ENCODE data around the gene SINHCAF. TPM values are rescaled to one million over a fixed set of nuclear protein-coding genes. Genes with fewer than 3 reads are reported as not detected.
A peak's percentile ranks its signal among the peaks of the same experiment; 100 is the strongest.
"Not testable (repeated sequence)": the region's sequence is repeated elsewhere in the genome, so short reads cannot be mapped to it uniquely, and the experiment has no call there.

SINHCAF gene
- total RNA-seq, 1 donor from 2014 or later: 231 TPM

DNA sequence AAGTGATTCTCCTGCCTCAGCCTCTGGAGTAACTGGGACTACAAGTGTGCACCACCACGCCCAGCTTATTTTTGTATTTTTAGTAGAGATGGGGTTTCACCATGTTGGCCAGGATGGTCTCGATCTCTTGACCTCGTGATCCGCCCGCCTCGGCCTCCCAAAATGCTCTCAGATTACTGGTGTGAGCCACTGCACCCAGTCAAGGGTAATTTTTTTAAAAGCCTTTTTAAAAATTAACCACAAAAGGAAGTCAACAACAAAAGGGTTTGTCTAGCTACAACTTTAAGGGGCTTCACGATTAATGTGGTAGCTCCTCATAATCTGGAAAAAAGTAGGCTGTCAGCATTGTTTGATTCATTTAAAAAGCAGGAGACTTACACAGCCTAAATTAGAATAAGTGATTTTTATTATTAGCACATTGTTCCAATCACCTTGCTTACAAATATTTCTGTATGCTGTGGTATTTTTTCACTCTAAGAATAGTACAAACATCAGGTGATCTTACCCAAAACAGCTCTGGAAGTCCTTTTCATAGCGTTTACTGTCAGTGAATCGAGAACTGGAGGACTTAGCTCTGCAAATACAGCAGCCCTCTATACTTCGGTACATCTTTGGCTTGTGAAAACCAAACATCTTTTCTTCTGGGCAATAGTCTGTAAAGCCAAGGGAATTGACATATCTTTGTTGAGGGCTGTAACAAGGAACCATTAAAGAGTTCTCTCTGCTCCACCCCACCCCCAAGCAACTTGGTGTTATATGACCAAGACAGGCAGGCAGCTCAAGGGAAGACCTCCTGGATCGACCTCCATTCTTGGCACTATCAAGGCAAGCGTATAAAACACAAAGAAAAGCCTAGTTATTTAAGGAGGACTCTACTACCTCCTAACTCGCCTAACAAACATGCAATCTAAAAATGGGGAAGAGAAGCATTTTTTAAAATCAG lies 28.1 kb downstream of the SINHCAF start:
- peak overlapping the region; percentile 73 for H3K27ac Mint-ChIP-seq
- intact Hi-C loops (cut with micrococcal nuclease): no loop called here
- H3K27me3 Mint-ChIP-seq (ENCODE audit: low read depth): no peaks in the 10 kb centered on the region
- H3K9me3 Mint-ChIP-seq: no peaks in the 10 kb centered on the region
- DNase-seq (ENCODE audit: low spot score): no peak
- peaks cover 26% of the 10 kb centered on the region for H3K4me1 Mint-ChIP-seq (ENCODE audit: low read depth)
- H3K4me3 Mint-ChIP-seq (ENCODE audit: low read depth): no peak overlapping the region
- H3K36me3 Mint-ChIP-seq (ENCODE audit: low read depth): peaks cover 83% of the 10 kb centered on the region

DNA sequence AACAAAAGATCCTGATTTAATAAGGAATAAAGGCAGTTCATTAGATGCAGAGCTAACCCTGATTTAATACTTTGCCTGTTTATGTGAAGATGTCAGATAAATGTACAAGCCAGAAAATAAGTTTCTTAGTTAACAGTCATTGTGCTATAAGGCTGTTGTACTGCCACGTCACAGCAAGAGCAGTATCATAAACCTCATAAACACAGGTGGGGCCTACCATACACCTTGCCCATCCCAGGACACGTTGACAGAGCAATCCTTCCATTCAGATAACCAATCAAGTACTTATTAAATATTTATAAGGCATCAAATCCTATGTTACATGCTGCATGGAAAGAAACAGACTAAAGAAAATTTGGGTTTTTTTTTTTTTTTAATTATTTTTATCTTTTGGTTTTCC lies 36.5 kb downstream of the SINHCAF start:
- H3K4me1 Mint-ChIP-seq (ENCODE audit: low read depth): peaks cover 12% of the 10 kb centered on the region
- no peaks in the 10 kb centered on the region for H3K9me3 Mint-ChIP-seq

DNA sequence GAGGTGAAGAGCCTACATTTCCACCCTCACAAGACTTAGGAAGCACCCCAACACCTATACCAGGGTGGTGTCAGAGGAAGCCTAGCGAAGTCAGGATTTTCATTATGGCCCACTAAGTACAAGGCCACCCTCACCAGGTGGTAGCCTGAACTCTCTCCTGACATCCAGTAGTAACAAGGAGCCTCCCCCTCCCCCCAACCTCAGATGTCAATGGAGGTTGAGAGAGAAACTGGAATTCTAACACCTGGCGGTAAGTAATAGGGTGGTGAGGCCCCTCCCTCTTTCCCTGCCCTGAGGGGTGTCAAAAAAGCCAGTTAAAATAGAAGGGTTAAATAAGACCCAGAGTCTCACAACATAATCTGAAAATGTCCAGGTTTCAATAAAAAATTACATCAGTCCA lies 37.6 kb downstream of the SINHCAF start:
- Mint-ChIP-seq H3K36me3 (ENCODE audit: low read depth) (peaks cover 85% of the 10 kb centered on the region), H3K4me3 (ENCODE audit: low read depth) (no peak overlapping the region), H3K27ac (no peak overlapping the region), H3K4me1 (ENCODE audit: low read depth) (peaks cover 7% of the 10 kb centered on the region), H3K9me3 (no peaks in the 10 kb centered on the region), H3K27me3 (ENCODE audit: low read depth) (no peaks in the 10 kb centered on the region)
- intact Hi-C loops (cut with micrococcal nuclease): loop anchor here (5.0 kb wide), 1 partner anchor 39 kb away; the partner anchor contains the start of gene SINHCAF
- no peak for DNase-seq (ENCODE audit: low spot score)

More for the DNA sequence above, 36.5 kb downstream of the SINHCAF start:
- H3K27ac Mint-ChIP-seq: peak overlapping the region; percentile 39
- H3K4me3 Mint-ChIP-seq (ENCODE audit: low read depth): no peak overlapping the region
- intact Hi-C loops (cut with micrococcal nuclease): loop anchor here (5.0 kb wide), 1 partner anchor 38 kb away; the partner anchor contains the start of gene SINHCAF
- H3K27me3 Mint-ChIP-seq (ENCODE audit: low read depth): no peaks in the 10 kb centered on the region
- no peak for DNase-seq (ENCODE audit: low spot score)
- peaks cover 86% of the 10 kb centered on the region for H3K36me3 Mint-ChIP-seq (ENCODE audit: low read depth)

- peaks cover 64% of the 10 kb centered on the region for H3K36me3 Mint-ChIP-seq (ENCODE audit: low read depth)
- no peak overlapping the region for H3K27ac Mint-ChIP-seq
- no peaks in the 10 kb centered on the region for H3K9me3 Mint-ChIP-seq
- H3K4me1 Mint-ChIP-seq (ENCODE audit: low read depth): no peaks in the 10 kb centered on the region
- intact Hi-C loops (cut with micrococcal nuclease): no loop called here
- no peak overlapping the region for H3K4me3 Mint-ChIP-seq (ENCODE audit: low read depth)
- no peak for DNase-seq (ENCODE audit: low spot score)
- H3K27me3 Mint-ChIP-seq (ENCODE audit: low read depth): no peaks in the 10 kb centered on the region
These were observed 45.8 kb downstream of the SINHCAF start for GRCh38 chr12:31280183-31280582.

GRCh38 chr12:31279390-31279924 lies 46.5 kb downstream of the SINHCAF start:
- H3K4me1 Mint-ChIP-seq (ENCODE audit: low read depth): no peaks in the 10 kb centered on the region
- intact Hi-C loops (cut with micrococcal nuclease): loop anchor here (10.0 kb wide), 1 partner anchor 435 kb away; no protein-coding TSS in a partner anchor
- peaks cover 63% of the 10 kb centered on the region for H3K36me3 Mint-ChIP-seq (ENCODE audit: low read depth)
- no peak for DNase-seq (ENCODE audit: low spot score)
- no peak overlapping the region for H3K4me3 Mint-ChIP-seq (ENCODE audit: low read depth)
- no peak overlapping the region for H3K27ac Mint-ChIP-seq
- no peaks in the 10 kb centered on the region for H3K27me3 Mint-ChIP-seq (ENCODE audit: low read depth)
- H3K9me3 Mint-ChIP-seq: no peaks in the 10 kb centered on the region

DNA sequence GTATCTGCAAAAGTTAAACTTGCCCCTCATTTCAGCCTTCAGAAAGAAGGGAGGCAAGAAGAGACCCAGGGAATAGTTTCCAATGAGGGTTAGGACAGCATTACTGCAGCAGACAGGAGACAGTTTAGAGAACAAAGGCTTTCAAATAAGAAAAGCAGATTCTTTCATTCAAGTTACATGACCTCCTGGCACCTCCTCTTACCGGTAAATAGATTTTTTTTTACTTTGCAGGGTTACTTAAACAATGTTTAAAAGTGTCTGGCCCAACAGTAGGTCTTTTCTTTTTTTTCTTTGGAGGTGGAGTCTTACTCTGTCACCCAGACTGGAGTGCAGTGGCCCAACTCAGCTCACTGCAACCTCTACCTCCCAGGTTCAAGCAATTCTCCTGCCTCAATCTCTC lies 47.1 kb downstream of the SINHCAF start:
- intact Hi-C loops (cut with micrococcal nuclease): loop anchor here (10.0 kb wide), 1 partner anchor 434 kb away; no protein-coding TSS in a partner anchor
- DNase-seq (ENCODE audit: low spot score): no peak
- H3K4me1 Mint-ChIP-seq (ENCODE audit: low read depth): no peaks in the 10 kb centered on the region

GRCh38 chr12:31278424-31278823 lies 47.5 kb downstream of the SINHCAF start:
- H3K4me3 Mint-ChIP-seq (ENCODE audit: low read depth): no peak overlapping the region
- H3K27me3 Mint-ChIP-seq (ENCODE audit: low read depth): no peaks in the 10 kb centered on the region
- no peak for DNase-seq (ENCODE audit: low spot score)
- H3K4me1 Mint-ChIP-seq (ENCODE audit: low read depth): no peaks in the 10 kb centered on the region
- no peaks in the 10 kb centered on the region for H3K9me3 Mint-ChIP-seq
- intact Hi-C loops (cut with micrococcal nuclease): loop anchor here (10.0 kb wide), 1 partner anchor 434 kb away; no protein-coding TSS in a partner anchor
- H3K27ac Mint-ChIP-seq: no peak overlapping the region
- peaks cover 63% of the 10 kb centered on the region for H3K36me3 Mint-ChIP-seq (ENCODE audit: low read depth)

More for the DNA sequence above, 47.1 kb downstream of the SINHCAF start:
- no peaks in the 10 kb centered on the region for H3K27me3 Mint-ChIP-seq (ENCODE audit: low read depth)
- H3K36me3 Mint-ChIP-seq (ENCODE audit: low read depth): peaks cover 64% of the 10 kb centered on the region
- H3K27ac Mint-ChIP-seq: no peak overlapping the region
- no peak overlapping the region for H3K4me3 Mint-ChIP-seq (ENCODE audit: low read depth)
- H3K9me3 Mint-ChIP-seq: no peaks in the 10 kb centered on the region

GRCh38 chr12:31277081-31277480 lies 48.9 kb downstream of the SINHCAF start:
- intact Hi-C loops (cut with micrococcal nuclease): loop anchor here (10.0 kb wide), 1 partner anchor 432 kb away; no protein-coding TSS in a partner anchor
- no peaks in the 10 kb centered on the region for H3K27me3 Mint-ChIP-seq (ENCODE audit: low read depth)
- DNase-seq (ENCODE audit: low spot score): no peak
- no peak overlapping the region for H3K4me3 Mint-ChIP-seq (ENCODE audit: low read depth)
- no peaks in the 10 kb centered on the region for H3K4me1 Mint-ChIP-seq (ENCODE audit: low read depth)
- no peak overlapping the region for H3K27ac Mint-ChIP-seq
- H3K36me3 Mint-ChIP-seq (ENCODE audit: low read depth): peaks cover 54% of the 10 kb centered on the region
- no peaks in the 10 kb centered on the region for H3K9me3 Mint-ChIP-seq

DNA sequence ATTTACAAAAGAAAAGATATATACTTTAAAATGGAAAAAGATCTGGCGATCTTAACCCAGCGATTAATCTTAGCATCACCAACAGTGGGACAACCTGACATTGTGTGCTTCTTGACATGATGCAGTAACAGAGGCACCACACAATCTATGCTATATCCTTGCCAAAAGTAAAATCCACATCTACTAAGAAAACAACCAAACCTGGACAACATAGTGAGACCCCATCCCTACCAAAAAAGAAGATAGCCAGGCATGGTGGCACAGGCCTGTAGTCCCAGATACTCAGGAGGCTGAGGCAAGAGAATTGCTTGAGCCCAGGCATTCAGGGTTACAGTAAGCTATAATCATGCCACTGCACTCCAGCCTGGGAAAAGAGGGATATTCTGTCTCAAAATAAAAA lies 50.5 kb downstream of the SINHCAF start:
- peaks cover 54% of the 10 kb centered on the region for H3K36me3 Mint-ChIP-seq (ENCODE audit: low read depth)
- no peaks in the 10 kb centered on the region for H3K9me3 Mint-ChIP-seq
- no peak for DNase-seq (ENCODE audit: low spot score)
- no peaks in the 10 kb centered on the region for H3K27me3 Mint-ChIP-seq (ENCODE audit: low read depth)
- no peaks in the 10 kb centered on the region for H3K4me1 Mint-ChIP-seq (ENCODE audit: low read depth)
- H3K27ac Mint-ChIP-seq: no peak overlapping the region
- intact Hi-C loops (cut with micrococcal nuclease): loop anchor here (10.0 kb wide), 1 partner anchor 431 kb away; no protein-coding TSS in a partner anchor
- no peak overlapping the region for H3K4me3 Mint-ChIP-seq (ENCODE audit: low read depth)

- no peaks in the 10 kb centered on the region for H3K4me1 Mint-ChIP-seq (ENCODE audit: low read depth)
- H3K9me3 Mint-ChIP-seq: no peaks in the 10 kb centered on the region
- no peaks in the 10 kb centered on the region for H3K27me3 Mint-ChIP-seq (ENCODE audit: low read depth)
- peaks cover 56% of the 10 kb centered on the region for H3K36me3 Mint-ChIP-seq (ENCODE audit: low read depth)
- DNase-seq (ENCODE audit: low spot score): no peak
- H3K4me3 Mint-ChIP-seq (ENCODE audit: low read depth): no peak overlapping the region
- intact Hi-C loops (cut with micrococcal nuclease): loop anchor here (5.0 to 10.0 kb wide), 2 partner anchors 48 to 430 kb away; no protein-coding TSS in a partner anchor
- H3K27ac Mint-ChIP-seq: peak overlapping the region; percentile 25
These were observed 51.2 kb downstream of the SINHCAF start for GRCh38 chr12:31274520-31275300.

DNA sequence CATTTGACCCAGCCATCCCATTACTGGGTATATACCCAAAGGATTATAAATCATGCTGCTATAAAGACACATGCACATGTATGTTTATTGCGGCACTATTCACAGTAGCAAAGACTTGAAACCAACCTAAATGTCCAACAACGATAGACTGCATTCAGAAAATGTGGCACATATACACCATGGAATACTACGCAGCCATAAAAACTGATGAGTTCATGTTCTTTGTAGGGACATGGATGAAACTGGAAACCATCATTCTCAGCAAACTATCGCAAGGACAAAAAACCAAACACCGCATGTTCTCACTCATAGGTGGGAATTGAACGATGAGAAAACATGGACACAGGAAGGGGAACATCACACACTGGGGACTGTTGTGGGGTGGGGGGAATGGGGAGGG lies 52.2 kb downstream of the SINHCAF start:
- H3K4me1 Mint-ChIP-seq (ENCODE audit: low read depth); H3K27ac Mint-ChIP-seq; H3K9me3 Mint-ChIP-seq; DNase-seq (ENCODE audit: low spot score); H3K4me3 Mint-ChIP-seq (ENCODE audit: low read depth); H3K27me3 Mint-ChIP-seq (ENCODE audit: low read depth): not testable (repeated sequence)
- peaks cover 48% of the 10 kb centered on the region for H3K36me3 Mint-ChIP-seq (ENCODE audit: low read depth)
- intact Hi-C loops (cut with micrococcal nuclease): loop anchor here (5.0 to 10.0 kb wide), 2 partner anchors 49 to 429 kb away; no protein-coding TSS in a partner anchor

- Mint-ChIP-seq H3K27me3 (ENCODE audit: low read depth) (no peaks in the 10 kb centered on the region), H3K27ac (peak overlapping the region; percentile 20), H3K4me1 (ENCODE audit: low read depth) (no peaks in the 10 kb centered on the region), H3K36me3 (ENCODE audit: low read depth) (peaks cover 41% of the 10 kb centered on the region), H3K9me3 (no peaks in the 10 kb centered on the region), H3K4me3 (ENCODE audit: low read depth) (no peak overlapping the region)
- intact Hi-C loops (cut with micrococcal nuclease): loop anchor here (5.0 to 10.0 kb wide), 2 partner anchors 50 to 428 kb away; no protein-coding TSS in a partner anchor
- DNase-seq (ENCODE audit: low spot score): no peak
These were observed 53.2 kb downstream of the SINHCAF start for GRCh38 chr12:31272607-31273225.

All from activated T-helper 2 cell treated with anti-CD3 and anti-CD28 coated beads, Interferon-gamma antibody, Interleukin-2, Interleukin-4, amounts not matched to agents 10 μg/mL and 5 μg/mL and 100 μg/mL, durations not matched to agents 14 hours and 24 hours and 36 hours (primary cell).